RWPE2 (cell line): ENCODE results near the gene DGUOK.

Source experiments
- ATAC-seq: fragments of 200-7000 bp; cut with Tn5 transposase; 3 replicates; pipeline ENCODE4 v1.9.1; 2021; ENCODE audit warnings: low read depth
- DNase-seq: peaks from one replicate; pipeline ENCODE4 v3.0.0-alpha.2; 2020; ENCODE audit warnings: low spot score
- H3K27ac ChIP-seq: fragments of 450-650 bp; 2 replicates; pipeline ENCODE4 v1.5.1; 2017; ENCODE audit warnings: mild to moderate bottlenecking; ENCODE audit not compliant: poor library complexity, severe bottlenecking
- H3K27me3 ChIP-seq: fragments of 250-450 bp; sonication (Bioruptor Pico); 2 replicates; pipeline ENCODE4 v1.5.1; 2021; ENCODE audit warnings: mild to moderate bottlenecking, moderate library complexity; ENCODE audit not compliant: insufficient read depth, poor library complexity, severe bottlenecking
- H3K36me3 ChIP-seq: fragments of 250-450 bp; sonication (Bioruptor Pico); 2 replicates; pipeline ENCODE4 v1.5.1; 2020; ENCODE audit warnings: low read depth, mild to moderate bottlenecking, moderate library complexity
- H3K4me1 ChIP-seq: fragments of 250-450 bp; sonication (Bioruptor Pico); 2 replicates; pipeline ENCODE4 v1.5.1; 2021; ENCODE audit warnings: mild to moderate bottlenecking, moderate library complexity; ENCODE audit not compliant: insufficient read depth, poor library complexity, severe bottlenecking
- H3K4me3 ChIP-seq: fragments of 250-450 bp; sonication (Bioruptor Pico); 2 replicates; pipeline ENCODE4 v1.5.1; 2021; ENCODE audit warnings: mild to moderate bottlenecking, moderate library complexity; ENCODE audit not compliant: severe bottlenecking
- H3K9me3 ChIP-seq: fragments of 250-450 bp; sonication (Bioruptor Pico); 2 replicates; pipeline ENCODE4 v1.5.1; 2021; ENCODE audit warnings: mild to moderate bottlenecking, moderate library complexity; ENCODE audit not compliant: severe bottlenecking
- CTCF ChIP-seq: fragments of 450-650 bp; IDR thresholded peaks from one replicate; pipeline ENCODE4 v1.5.1; 2017; ENCODE audit warnings: mild to moderate bottlenecking, moderate library complexity; ENCODE audit not compliant: poor library complexity, severe bottlenecking

DGUOK gene

GRCh38 chr2:73921581-73921980 lies 5.1 kb upstream of the DGUOK start:
- Histone ChIP-seq H3K9me3 (no peaks in the 10 kb centered on the region), H3K4me1 (peaks cover 11% of the 10 kb centered on the region), H3K27me3 (no peaks in the 10 kb centered on the region), H3K4me3 (no peak overlapping the region), H3K36me3 (no peaks in the 10 kb centered on the region), H3K27ac (no peak overlapping the region)
- no peak for TF ChIP-seq CTCF
- DNase-seq = no peak
- ATAC-seq = no peak

GRCh38 chr2:73922681-73923080 lies 4.0 kb upstream of the DGUOK start:
- H3K27me3 ChIP-seq = no peaks in the 10 kb centered on the region
- peaks cover 14% of the 10 kb centered on the region for H3K4me1 ChIP-seq
- H3K27ac ChIP-seq = no peak overlapping the region
- peaks cover 5% of the 10 kb centered on the region for H3K36me3 ChIP-seq
- ATAC-seq = no peak
- no peak for DNase-seq
- H3K9me3 ChIP-seq = no peaks in the 10 kb centered on the region
- TF ChIP-seq CTCF = no peak
- H3K4me3 ChIP-seq = no peak overlapping the region

GRCh38 chr2:73925033-73925704 lies 1.5 kb upstream of the DGUOK start:
- no peak for TF ChIP-seq CTCF
- DNase-seq (no peak), ATAC-seq (no peak)
- H3K4me1 ChIP-seq = peaks cover 39% of the 10 kb centered on the region
- H3K9me3 ChIP-seq = no peaks in the 10 kb centered on the region
- peaks cover 14% of the 10 kb centered on the region for H3K36me3 ChIP-seq
- H3K27me3 ChIP-seq = no peaks in the 10 kb centered on the region
- no peak overlapping the region for H3K4me3 ChIP-seq
- H3K27ac ChIP-seq = peak overlapping the region; percentile 82

GRCh38 chr2:73925853-73926492 lies 707 bp upstream of the DGUOK start:
- H3K27ac ChIP-seq = peak overlapping the region; percentile 82
- H3K4me3 ChIP-seq = peak overlapping the region; percentile 78
- H3K4me1 ChIP-seq = peaks cover 39% of the 10 kb centered on the region
- H3K27me3 ChIP-seq = no peaks in the 10 kb centered on the region
- TF ChIP-seq CTCF = no peak
- ATAC-seq (peak; percentile 60), DNase-seq (no peak)
- no peaks in the 10 kb centered on the region for H3K9me3 ChIP-seq
- H3K36me3 ChIP-seq = peaks cover 14% of the 10 kb centered on the region

- TF ChIP-seq CTCF = no peak
- Histone ChIP-seq H3K4me1 (peaks cover 46% of the 10 kb centered on the region), H3K27ac (peak overlapping the region; percentile 82), H3K4me3 (peak overlapping the region; percentile 78), H3K36me3 (peaks cover 16% of the 10 kb centered on the region), H3K9me3 (no peaks in the 10 kb centered on the region), H3K27me3 (no peaks in the 10 kb centered on the region)
- DNase-seq (no peak), ATAC-seq (no peak)
Measured at GRCh38 chr2:73927344-73927743, 664 bp downstream of the DGUOK start.
